Measurements from ENCODE around the gene SYNGR3.

Gene SYNGR3

DNA sequence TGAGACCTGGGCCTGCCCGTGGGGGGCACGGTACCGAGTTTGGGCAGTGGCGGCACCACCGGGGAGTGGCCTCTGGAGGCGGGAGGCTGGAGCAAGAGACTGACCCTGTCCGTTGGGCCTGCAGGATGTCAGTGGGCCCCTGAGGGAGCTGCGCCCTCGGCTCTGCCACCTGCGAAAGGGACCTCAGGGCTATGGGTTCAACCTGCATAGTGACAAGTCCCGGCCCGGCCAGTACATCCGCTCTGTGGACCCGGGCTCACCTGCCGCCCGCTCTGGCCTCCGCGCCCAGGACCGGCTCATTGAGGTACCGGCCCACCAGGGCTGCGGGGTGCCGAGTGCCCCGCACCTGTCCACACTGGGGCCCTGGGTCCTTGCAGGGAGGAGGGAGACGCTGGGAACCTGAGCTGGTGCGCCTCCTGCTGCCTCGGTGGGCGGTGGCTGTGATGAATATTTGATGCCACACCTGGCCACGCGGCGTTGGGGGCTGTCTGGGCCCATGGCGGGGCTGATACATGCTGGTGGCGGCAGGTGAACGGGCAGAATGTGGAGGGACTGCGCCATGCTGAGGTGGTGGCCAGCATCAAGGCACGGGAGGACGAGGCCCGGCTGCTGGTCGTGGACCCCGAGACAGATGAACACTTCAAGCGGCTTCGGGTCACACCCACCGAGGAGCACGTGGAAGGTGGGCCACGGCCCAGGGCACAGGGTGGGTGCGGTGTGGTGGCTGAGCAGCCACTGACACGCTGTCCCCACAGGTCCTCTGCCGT is 46.6 kb downstream of the SYNGR3 start:
- H3K9ac ChIP-seq (ENCODE audit: low read depth, low read length) = no peak overlapping the region
- H3K4me3 ChIP-seq (ENCODE audit: low read depth, low read length) = no peak overlapping the region
- H3K9me3 ChIP-seq (ENCODE audit: control insufficient read depth, insufficient read depth, low read length) = no peaks in the 10 kb centered on the region
- peak overlapping the region; percentile 28 for H3K27ac ChIP-seq (ENCODE audit: low read depth, low read length)
- H3K27me3 ChIP-seq (ENCODE audit: control insufficient read depth, insufficient read depth, low read length) = no peaks in the 10 kb centered on the region
- no peaks in the 10 kb centered on the region for H3K36me3 ChIP-seq (ENCODE audit: control insufficient read depth, insufficient read depth, low read length)
- no peaks in the 10 kb centered on the region for H3K4me1 ChIP-seq (ENCODE audit: control insufficient read depth, insufficient read depth, low read length)

DNA sequence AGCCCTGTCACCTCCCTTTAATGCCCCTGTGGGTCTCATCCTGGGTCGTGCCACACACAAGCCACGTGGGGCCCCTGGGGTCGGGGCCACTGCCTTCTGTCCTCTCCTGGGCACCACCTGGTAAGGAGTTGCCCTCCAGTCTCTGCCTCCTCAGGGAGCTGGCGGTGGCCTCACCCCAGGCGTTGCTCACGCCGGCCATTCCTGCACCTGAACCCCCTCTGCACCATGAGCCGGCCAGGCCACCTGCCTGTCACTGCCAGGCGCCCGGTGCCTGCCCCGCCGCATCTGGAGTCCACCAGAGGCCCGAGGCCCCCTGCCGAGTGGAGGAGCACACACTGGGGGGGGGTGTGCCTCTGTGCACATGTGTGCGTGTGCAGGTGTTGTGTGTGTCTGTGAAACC is 47.3 kb downstream of the SYNGR3 start:
- no peak overlapping the region for H3K4me3 ChIP-seq (ENCODE audit: low read depth, low read length)
- no peaks in the 10 kb centered on the region for H3K27me3 ChIP-seq (ENCODE audit: control insufficient read depth, insufficient read depth, low read length)
- H3K9me3 ChIP-seq (ENCODE audit: control insufficient read depth, insufficient read depth, low read length) = no peaks in the 10 kb centered on the region
- H3K9ac ChIP-seq (ENCODE audit: low read depth, low read length) = no peak overlapping the region
- H3K36me3 ChIP-seq (ENCODE audit: control insufficient read depth, insufficient read depth, low read length) = no peaks in the 10 kb centered on the region
- H3K4me1 ChIP-seq (ENCODE audit: control insufficient read depth, insufficient read depth, low read length) = no peaks in the 10 kb centered on the region
- H3K27ac ChIP-seq (ENCODE audit: low read depth, low read length) = no peak overlapping the region

DNA sequence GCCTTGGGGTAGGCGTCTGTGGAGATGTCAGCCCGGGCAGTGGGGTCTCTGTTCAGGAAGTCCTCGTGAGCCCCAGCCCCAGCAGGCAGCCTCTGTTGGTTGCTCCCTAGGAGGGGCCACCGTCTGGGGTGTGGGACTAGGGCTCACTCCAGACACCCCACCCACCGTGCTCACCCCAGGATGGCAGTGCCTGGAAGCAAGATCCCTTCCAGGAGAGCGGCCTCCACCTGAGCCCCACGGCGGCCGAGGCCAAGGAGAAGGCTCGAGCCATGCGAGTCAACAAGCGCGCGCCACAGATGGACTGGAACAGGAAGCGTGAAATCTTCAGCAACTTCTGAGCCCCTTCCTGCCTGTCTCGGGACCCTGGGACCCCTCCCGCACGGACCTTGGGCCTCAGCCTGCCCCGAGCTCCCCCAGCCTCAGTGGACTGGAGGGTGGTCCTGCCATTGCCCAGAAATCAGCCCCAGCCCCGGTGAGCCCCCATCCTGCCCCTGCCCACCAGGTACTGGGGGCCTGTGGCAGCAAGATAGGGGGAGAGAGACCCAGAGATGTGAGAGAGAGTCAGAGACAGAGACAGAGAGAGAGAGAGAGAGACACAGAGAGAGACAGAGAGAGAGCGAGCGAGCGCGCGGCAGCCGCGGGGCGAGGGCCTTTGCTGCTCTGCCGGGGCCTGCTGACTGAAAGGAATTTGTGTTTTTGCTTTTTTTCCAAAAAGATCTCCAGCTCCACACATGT is 48.0 kb downstream of the SYNGR3 start:
- Histone ChIP-seq H3K4me1 (ENCODE audit: control insufficient read depth, insufficient read depth, low read length) (no peaks in the 10 kb centered on the region), H3K36me3 (ENCODE audit: control insufficient read depth, insufficient read depth, low read length) (no peaks in the 10 kb centered on the region), H3K4me3 (ENCODE audit: low read depth, low read length) (no peak overlapping the region), H3K27me3 (ENCODE audit: control insufficient read depth, insufficient read depth, low read length) (no peaks in the 10 kb centered on the region), H3K27ac (ENCODE audit: low read depth, low read length) (no peak overlapping the region), H3K9me3 (ENCODE audit: control insufficient read depth, insufficient read depth, low read length) (no peaks in the 10 kb centered on the region), H3K9ac (ENCODE audit: low read depth, low read length) (no peak overlapping the region)

DNA sequence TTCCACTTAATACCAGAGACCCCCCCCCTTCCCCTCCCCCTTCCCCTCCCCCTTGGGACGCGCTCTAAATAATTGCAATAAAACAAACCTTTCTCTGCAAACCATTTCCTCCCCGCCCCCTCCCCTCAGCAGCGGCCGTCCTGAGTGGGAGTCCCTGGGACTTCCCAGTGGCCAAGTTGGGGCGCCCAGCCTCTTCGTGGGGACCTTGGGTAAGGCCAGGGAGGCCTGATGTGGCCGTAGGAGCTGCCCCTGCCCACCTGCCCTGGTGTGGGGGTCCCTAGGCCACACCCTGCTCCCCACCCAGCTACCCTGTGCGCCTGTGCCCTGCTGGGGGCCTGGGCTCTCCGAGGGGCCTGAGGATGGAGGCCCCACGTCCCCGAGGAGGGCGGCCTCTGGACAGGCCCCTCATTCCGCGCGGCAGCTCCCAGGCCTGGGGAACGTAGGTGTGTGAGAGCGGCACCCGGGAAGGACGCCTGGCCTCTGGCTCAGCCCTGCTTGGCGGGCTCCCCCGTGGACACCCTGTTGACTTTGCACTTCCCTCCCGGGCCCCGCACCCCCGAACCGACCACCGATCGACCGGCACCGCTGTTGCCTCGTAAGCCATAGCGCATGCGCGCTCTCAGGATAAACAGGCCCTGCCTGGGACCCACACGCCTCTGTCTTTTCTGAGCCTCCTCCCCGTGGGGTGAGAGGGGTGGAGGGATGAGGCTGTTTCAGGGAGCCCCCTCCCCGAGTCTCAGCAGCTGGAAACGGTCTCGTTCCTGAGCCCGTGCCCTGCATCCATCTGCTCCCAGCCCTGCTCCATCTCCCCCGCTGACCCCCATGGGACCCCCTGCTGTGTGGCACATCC is 48.8 kb downstream of the SYNGR3 start:
- peaks cover 4% of the 10 kb centered on the region for H3K36me3 ChIP-seq (ENCODE audit: control insufficient read depth, insufficient read depth, low read length)
- H3K4me1 ChIP-seq (ENCODE audit: control insufficient read depth, insufficient read depth, low read length) = no peaks in the 10 kb centered on the region
- H3K9me3 ChIP-seq (ENCODE audit: control insufficient read depth, insufficient read depth, low read length) = no peaks in the 10 kb centered on the region
- H3K27me3 ChIP-seq (ENCODE audit: control insufficient read depth, insufficient read depth, low read length) = no peaks in the 10 kb centered on the region
- H3K9ac ChIP-seq (ENCODE audit: low read depth, low read length) = no peak overlapping the region
- H3K27ac ChIP-seq (ENCODE audit: low read depth, low read length) = no peak overlapping the region
- no peak overlapping the region for H3K4me3 ChIP-seq (ENCODE audit: low read depth, low read length)

DNA sequence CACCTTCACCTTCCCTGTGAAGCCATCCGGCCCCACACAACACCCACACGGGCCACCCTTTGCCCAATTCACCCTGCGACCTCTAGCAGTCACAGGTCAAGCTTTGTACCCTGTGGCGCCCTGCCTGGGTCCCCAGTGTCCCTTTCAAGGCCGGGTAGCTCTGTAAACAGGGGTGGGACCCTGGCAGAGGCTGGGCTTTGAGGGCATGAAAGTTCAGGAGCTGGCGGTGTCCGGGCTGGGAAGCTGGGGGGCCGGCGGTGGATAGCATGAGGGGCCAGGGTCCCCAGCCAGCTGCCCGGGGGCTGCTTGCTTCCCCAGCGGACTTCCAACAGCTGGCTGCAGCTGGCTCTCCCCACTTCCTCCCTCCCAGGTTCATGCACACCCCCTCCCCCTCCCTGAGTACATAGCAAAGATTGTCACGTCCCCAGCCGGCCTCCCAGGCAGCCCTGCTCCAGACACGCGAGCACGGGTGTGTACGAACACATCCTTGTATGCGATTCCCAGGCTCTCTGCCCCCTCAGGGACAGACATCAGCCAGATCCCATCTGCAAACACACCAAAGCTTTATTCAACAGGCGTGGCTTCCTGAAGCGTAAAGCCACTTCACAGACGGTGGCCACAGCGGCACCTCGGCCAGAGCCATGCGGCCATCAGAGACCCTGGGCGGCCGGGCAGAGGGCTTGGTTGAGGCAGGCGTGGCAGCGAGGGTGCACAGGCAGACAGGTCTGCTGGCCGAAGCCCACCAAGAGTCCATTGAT is 49.7 kb downstream of the SYNGR3 start:
- Histone ChIP-seq H3K4me3 (ENCODE audit: low read depth, low read length) (no peak overlapping the region), H3K9ac (ENCODE audit: low read depth, low read length) (no peak overlapping the region), H3K27me3 (ENCODE audit: control insufficient read depth, insufficient read depth, low read length) (no peaks in the 10 kb centered on the region), H3K9me3 (ENCODE audit: control insufficient read depth, insufficient read depth, low read length) (no peaks in the 10 kb centered on the region), H3K27ac (ENCODE audit: low read depth, low read length) (no peak overlapping the region), H3K4me1 (ENCODE audit: control insufficient read depth, insufficient read depth, low read length) (no peaks in the 10 kb centered on the region), H3K36me3 (ENCODE audit: control insufficient read depth, insufficient read depth, low read length) (peaks cover 4% of the 10 kb centered on the region)

DNA sequence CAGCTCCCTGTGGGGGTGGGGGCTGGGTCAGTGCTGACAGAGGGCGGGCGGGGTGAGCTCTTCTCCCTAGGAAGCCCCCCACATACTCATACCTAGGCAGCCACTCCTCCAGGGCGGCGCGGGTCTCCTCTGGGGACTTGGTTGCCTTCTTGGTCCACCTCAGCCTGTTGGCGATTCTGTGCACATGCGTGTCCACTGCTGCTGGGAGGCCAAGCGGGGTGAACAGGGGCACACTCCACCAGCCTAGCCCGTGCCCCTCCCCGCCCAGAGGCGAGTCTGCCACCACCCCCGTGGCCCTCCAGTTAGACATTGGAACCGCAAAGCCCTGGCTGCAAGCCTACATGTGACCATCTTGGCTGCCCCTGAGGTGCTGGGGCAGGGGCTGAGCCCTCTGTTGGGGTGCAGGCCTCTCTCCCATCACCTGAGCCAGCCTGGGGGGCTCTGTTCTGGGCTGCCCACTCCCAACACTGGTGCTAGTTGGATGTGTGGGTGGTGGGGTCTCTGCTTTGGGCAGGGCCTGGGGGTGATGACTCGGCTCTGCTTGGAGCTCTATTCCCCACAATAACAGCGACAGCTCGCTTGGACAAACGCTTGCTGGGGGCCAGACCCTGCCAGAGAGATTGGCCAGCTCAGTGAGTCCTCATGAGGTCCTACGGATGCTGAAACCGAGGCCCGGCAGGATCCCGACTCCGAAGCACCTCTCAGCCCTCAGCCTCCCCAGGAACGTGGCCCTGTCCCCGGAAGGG is 50.4 kb downstream of the SYNGR3 start:
- Histone ChIP-seq H3K4me3 (ENCODE audit: low read depth, low read length) (no peak overlapping the region), H3K27ac (ENCODE audit: low read depth, low read length) (no peak overlapping the region), H3K4me1 (ENCODE audit: control insufficient read depth, insufficient read depth, low read length) (no peaks in the 10 kb centered on the region), H3K9ac (ENCODE audit: low read depth, low read length) (no peak overlapping the region), H3K9me3 (ENCODE audit: control insufficient read depth, insufficient read depth, low read length) (no peaks in the 10 kb centered on the region), H3K36me3 (ENCODE audit: control insufficient read depth, insufficient read depth, low read length) (peaks cover 4% of the 10 kb centered on the region), H3K27me3 (ENCODE audit: control insufficient read depth, insufficient read depth, low read length) (no peaks in the 10 kb centered on the region)

DNA sequence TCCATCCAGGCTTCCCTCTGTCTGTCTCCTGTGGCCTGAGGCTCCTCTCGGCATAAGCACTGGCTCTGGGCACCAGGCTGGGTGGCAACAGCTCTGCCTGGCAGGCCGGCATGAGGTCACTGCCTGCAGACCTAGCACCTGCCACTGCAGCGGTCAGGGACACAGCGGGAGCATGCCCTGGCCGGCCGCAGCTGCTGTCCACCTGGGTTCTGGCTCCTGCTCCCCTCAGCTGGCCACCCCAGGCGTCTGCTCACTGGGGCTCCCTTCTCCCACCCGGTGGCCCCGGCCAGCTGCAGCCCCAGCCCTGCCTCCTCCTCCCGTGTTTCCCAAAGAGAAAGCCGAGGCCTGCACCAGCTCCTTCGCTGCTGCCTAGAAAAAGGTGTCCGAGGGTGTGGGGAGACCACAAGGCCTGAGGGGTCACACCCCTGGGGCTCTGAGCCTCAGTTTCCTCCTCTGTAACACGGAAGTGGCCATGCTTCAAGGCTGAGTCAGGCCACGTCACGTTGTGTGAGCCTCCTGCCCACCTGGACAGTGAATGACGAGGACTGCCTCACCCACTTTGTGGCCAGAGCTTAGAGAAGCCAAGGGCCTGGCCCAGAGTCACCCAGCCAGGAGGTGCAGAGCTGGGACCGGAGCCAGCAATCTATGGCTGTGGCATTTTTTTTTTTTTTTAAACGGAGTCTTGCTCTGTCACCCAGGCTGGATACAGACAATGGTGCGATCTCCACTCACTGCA is 51.2 kb downstream of the SYNGR3 start:
- no peak overlapping the region for H3K4me3 ChIP-seq (ENCODE audit: low read depth, low read length)
- peaks cover 8% of the 10 kb centered on the region for H3K36me3 ChIP-seq (ENCODE audit: control insufficient read depth, insufficient read depth, low read length)
- no peaks in the 10 kb centered on the region for H3K4me1 ChIP-seq (ENCODE audit: control insufficient read depth, insufficient read depth, low read length)
- H3K27me3 ChIP-seq (ENCODE audit: control insufficient read depth, insufficient read depth, low read length) = no peaks in the 10 kb centered on the region
- no peak overlapping the region for H3K27ac ChIP-seq (ENCODE audit: low read depth, low read length)
- H3K9ac ChIP-seq (ENCODE audit: low read depth, low read length) = no peak overlapping the region
- H3K9me3 ChIP-seq (ENCODE audit: control insufficient read depth, insufficient read depth, low read length) = no peaks in the 10 kb centered on the region

DNA sequence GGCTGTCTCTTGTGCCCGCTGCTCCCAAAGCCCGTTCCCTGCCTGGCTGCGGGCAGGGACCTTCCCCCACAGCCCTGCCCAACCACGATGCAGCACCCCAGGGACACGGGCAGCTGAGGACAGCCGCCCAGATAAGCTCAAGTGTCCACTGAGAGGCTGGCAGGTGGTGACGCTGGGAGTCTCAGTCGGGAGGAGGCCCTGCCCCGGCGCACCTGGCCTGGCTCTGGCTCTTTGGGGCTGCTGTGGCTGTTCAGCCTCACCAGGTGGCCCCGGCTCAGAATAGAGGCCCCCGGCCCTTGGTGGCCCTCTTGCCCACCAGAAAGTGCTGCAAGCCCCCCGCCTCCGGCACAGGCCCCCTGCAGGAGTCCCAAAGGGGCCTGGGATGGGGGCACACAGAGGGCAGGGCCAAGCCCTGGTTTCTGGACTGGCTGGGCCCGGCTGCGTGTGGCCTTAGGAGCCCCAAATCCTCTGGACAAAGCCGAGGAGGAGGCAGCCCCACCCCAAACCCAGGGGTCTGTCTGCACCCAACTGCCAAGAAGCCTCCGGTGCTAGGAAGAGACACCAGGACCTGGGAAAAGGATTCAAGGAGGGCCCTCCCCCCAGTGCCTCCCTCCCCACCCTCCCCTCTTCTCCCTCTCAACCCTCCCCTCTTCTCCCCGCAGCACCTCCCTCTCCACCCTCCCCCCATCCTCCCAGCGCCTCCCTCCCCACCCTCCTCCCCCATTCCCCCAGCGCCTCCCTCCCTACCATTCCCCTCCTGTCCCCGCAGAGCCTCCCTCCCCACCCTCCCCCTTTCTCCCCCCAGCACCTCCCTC is 52.6 kb downstream of the SYNGR3 start:
- Histone ChIP-seq H3K36me3 (ENCODE audit: control insufficient read depth, insufficient read depth, low read length) (peaks cover 10% of the 10 kb centered on the region), H3K4me3 (ENCODE audit: low read depth, low read length) (no peak overlapping the region), H3K27ac (ENCODE audit: low read depth, low read length) (no peak overlapping the region), H3K4me1 (ENCODE audit: control insufficient read depth, insufficient read depth, low read length) (peaks cover 3% of the 10 kb centered on the region), H3K9ac (ENCODE audit: low read depth, low read length) (no peak overlapping the region), H3K9me3 (ENCODE audit: control insufficient read depth, insufficient read depth, low read length) (no peaks in the 10 kb centered on the region), H3K27me3 (ENCODE audit: control insufficient read depth, insufficient read depth, low read length) (no peaks in the 10 kb centered on the region)

DNA sequence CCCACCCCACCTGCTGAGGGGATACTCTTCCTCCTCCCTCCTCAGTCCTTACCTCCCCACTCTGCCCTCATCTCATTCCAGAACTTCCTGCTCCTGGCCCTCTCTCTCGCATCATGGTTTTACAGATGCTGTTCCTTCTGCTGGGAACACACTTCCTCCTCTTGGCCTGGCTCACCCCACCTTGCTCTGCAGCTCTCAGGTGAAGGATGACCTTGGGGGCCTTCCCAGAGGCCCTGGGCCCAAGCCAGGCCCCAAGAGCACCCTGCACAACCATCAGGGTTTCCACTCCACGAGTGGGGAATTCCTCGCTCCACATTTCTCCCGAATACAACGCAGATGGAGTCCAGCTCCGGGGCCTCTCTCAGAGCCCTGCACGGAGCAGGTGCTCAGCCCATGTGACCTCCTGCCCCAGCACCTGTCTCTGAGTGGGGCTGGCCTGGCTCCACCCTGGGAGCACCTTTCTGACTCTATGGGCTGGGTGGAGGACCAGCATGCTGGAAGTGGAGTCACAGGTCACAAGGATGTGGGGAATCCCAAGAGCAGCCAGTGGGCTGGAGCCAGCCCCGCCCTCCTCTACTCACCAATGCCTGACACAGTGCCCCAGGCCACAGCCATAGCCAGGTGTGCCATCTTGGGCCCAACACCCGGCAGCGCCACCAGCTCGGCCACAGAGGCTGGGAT is 53.4 kb downstream of the SYNGR3 start:
- Histone ChIP-seq H3K9me3 (ENCODE audit: control insufficient read depth, insufficient read depth, low read length) (no peaks in the 10 kb centered on the region), H3K4me3 (ENCODE audit: low read depth, low read length) (no peak overlapping the region), H3K9ac (ENCODE audit: low read depth, low read length) (no peak overlapping the region), H3K27ac (ENCODE audit: low read depth, low read length) (no peak overlapping the region), H3K27me3 (ENCODE audit: control insufficient read depth, insufficient read depth, low read length) (no peaks in the 10 kb centered on the region), H3K4me1 (ENCODE audit: control insufficient read depth, insufficient read depth, low read length) (peaks cover 3% of the 10 kb centered on the region), H3K36me3 (ENCODE audit: control insufficient read depth, insufficient read depth, low read length) (peaks cover 10% of the 10 kb centered on the region)
